ENCODE measurements around the gene AURKB. TPM values are rescaled to one million over a fixed set of nuclear protein-coding genes. Genes with fewer than 3 reads are reported as not detected.

Gene AURKB
- total and polyA plus RNA-seq, 2 of the 13 experiments (the other 11 are each of a cell fraction or from before 2014, with no cell fraction given): 29.5 to 75.3 TPM

- TF ChIP-seq ZXDC (CRISPR knock-in tag; IDR thresholded peaks at IDR 0.05): 0 out of 2 replicates have a peak, but pooled peaks have one; percentile 75
- no peak for TF ChIP-seq ZNF761 (CRISPR knock-in tag; conservative IDR thresholded peaks at IDR 0.05)
- TF ChIP-seq KDM5A (IDR thresholded peaks at IDR 0.05; ENCODE audit: borderline replicate concordance, low read length): peak; percentile 88
- peak; percentile 88 for TF ChIP-seq ZFY (CRISPR knock-in tag; IDR thresholded peaks at IDR 0.05)
- TF ChIP-seq ZNF333 (CRISPR knock-in tag; IDR thresholded peaks at IDR 0.05; ENCODE audit: borderline replicate concordance): 0 out of 2 replicates have a peak, but pooled peaks have one; percentile 68
- peak; percentile 100 for TF ChIP-seq TFDP1 (CRISPR knock-in tag; IDR thresholded peaks at IDR 0.05; ENCODE audit: borderline replicate concordance)
- TF ChIP-seq ZMYM3 (CRISPR knock-in tag; IDR thresholded peaks at IDR 0.05): no peak
- TF ChIP-seq ZC3H13 (CRISPR knock-in tag; IDR thresholded peaks at IDR 0.05): peak; percentile 87
- TF ChIP-seq ZNF776 (CRISPR knock-in tag; IDR thresholded peaks at IDR 0.05): peak; percentile 44; the same call in 1 of the 2 replicates
- peak; percentile 48; the same call in 1 of the 2 replicates for TF ChIP-seq ZNF574 (CRISPR knock-in tag; IDR thresholded peaks at IDR 0.05)
- TF ChIP-seq RARG (CRISPR knock-in tag; IDR thresholded peaks at IDR 0.05; ENCODE audit: low read depth): 0 out of 2 replicates have a peak, but pooled peaks have one; percentile 61
- no peak for TF ChIP-seq ZNF740 (CRISPR knock-in tag; IDR thresholded peaks at IDR 0.05)
- no peak for TF ChIP-seq NR2F1 (CRISPR knock-in tag; IDR thresholded peaks at IDR 0.05)
- peak; percentile 44; the same call in 1 of the 2 replicates for TF ChIP-seq CBFB (CRISPR knock-in tag; IDR thresholded peaks at IDR 0.05)
- no peak; the same call in 1 of the 2 replicates for TF ChIP-seq PAXIP1 (CRISPR knock-in tag; conservative IDR thresholded peaks at IDR 0.05)
- TF ChIP-seq HNRNPLL (IDR thresholded peaks at IDR 0.05; ENCODE audit: low read depth, low read length, poor library complexity, severe bottlenecking): peak; percentile 57
- TF ChIP-seq PHB2 (IDR thresholded peaks at IDR 0.05; ENCODE audit: partially characterized antibody): no peak
Measured at GRCh38 chr17:8209907-8210760, at the start of gene AURKB (continued).

All from HepG2 (cell line).